GM21528 (cell line): ENCODE results near the gene TMEM132D.

Experiments used
- ATAC-seq: cut with Tn5 transposase; IDR thresholded peaks from one replicate; pipeline ENCODE4 v1.9.1; 2021; ENCODE audit warnings: mild to moderate bottlenecking, moderate library complexity; ENCODE audit not compliant: unreplicated experiment, low FRiP score

The TMEM132D gene

GRCh38 chr12:129379076-129379804 lies 524.6 kb downstream of the TMEM132D start:
- no peak for ATAC-seq

GRCh38 chr12:129378496-129378895 lies 525.3 kb downstream of the TMEM132D start:
- no peak for ATAC-seq

DNA sequence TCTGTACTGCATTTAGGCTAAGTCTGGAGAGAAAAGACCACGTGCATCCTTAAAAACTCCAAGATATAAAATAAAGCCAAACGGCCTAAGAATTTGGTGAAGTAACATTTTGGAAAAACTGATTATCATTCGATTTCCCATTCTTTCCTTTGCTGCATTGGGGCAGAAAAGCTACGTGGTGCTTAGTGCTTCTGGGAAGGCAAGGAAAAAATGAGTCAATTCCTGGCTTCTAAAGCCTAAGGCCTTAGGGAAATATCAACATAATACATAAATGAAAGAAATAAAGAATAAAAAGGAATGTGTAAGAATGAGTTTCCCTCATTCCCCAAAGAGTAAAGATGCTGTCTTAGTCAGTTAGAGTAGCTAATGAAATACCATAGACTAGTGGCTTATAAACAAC lies 530.1 kb downstream of the TMEM132D start:
- no peak for ATAC-seq

- no peak for ATAC-seq
These were observed 530.9 kb downstream of the TMEM132D start for GRCh38 chr12:129372876-129373275.

DNA sequence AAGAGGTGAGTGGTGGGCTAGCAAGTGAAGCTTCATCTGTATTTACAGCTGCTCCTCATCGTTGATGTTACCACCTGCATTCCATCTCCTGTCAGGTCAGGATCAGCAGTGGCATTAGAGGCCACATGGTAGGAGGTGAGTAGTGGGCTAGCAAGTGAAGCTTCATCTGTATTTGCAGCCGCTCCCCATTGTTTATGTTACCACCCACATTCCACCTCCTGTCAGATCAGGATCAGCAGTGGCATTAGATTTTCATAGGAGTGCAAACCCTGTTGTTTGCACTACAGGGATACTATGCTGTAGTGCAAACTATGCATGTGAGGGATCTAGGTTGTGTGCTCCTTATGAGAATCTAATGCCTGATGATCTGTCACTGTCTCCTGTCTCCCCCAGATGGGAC lies 531.5 kb downstream of the TMEM132D start:
- no peak for ATAC-seq

DNA sequence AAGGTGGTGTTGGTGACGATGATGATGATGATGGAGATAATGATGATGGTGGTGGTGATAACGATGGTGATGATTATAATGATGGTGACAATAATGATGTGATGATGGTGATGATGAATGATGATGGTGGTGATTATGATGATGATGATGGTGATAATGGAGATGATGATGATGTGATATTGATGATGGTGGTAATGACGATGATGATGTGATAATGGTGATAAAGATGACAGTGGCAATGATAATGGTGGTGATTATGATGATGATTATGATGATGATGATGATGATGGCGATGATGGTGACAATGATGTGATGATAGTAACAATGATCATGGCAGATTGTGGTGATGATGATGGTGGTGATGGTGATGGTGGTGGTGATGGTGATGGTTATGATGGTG lies 532.6 kb downstream of the TMEM132D start:
- ATAC-seq, result no peak

DNA sequence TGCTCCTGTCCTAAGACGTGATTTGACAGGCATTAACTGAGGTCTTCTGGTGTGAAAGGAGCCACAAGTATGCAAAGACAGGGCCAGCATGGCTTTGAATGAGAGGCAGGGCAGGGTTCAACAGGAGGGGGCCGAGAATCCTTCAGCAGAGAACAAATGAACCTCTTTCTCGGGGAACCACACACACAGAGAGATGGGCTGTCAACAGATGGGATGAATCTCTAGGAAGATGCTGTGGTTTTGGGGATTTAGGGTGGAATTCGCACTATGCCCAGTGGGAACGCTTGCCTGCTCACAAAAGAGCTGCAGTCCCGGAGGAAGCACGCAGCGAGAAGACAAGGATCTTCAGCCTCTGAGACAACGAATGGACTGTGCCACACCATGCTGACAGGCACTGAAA lies 537.2 kb downstream of the TMEM132D start:
- no peak for ATAC-seq

GRCh38 chr12:129363041-129363440 lies 540.8 kb downstream of the TMEM132D start:
- ATAC-seq, result no peak

- no peak for ATAC-seq
These were observed 546.6 kb downstream of the TMEM132D start for GRCh38 chr12:129357233-129357632.

- no peak for ATAC-seq
These were observed 552.3 kb downstream of the TMEM132D start for GRCh38 chr12:129351481-129351880.

DNA sequence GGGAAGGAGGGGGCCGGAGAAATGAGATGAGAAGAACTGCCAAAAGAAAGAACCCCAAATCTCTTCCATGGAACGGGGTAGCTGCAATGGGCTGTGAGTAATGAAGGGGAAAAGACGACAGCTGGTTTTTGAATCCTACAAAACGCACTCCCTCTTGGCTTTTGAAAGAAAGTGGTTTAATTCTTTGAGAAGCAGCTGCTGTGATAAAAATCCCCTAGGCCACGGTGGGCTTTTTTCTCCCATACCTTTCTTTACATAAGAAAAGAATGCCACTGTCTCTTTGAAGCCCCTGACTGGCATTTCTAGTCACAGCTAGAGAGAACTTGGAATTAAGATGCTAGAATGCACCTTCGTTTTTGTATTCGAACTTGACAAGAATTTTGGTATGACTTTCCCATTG lies 564.5 kb downstream of the TMEM132D start:
- no peak for ATAC-seq

GRCh38 chr12:129337413-129337812 lies 566.4 kb downstream of the TMEM132D start:
- no peak for ATAC-seq

DNA sequence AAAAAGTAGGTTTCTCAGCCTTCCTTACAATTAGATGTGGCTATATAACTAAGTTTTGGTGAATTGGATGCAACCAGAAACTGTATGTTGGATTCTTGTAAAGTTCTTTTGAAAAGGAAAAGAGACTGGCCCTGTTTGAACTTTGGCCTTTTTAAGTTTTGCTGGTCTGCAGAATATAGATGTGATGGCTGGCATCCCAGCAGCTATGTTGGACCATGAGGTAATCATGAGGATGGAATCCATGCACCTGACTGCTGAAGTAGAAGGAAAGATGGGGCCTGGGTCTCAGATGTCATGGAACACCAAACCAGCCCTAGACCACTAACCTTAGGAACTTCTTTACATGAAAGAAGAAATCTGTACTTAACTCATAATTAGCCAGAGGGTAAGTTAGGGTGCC lies 568.1 kb downstream of the TMEM132D start:
- ATAC-seq, result no peak

DNA sequence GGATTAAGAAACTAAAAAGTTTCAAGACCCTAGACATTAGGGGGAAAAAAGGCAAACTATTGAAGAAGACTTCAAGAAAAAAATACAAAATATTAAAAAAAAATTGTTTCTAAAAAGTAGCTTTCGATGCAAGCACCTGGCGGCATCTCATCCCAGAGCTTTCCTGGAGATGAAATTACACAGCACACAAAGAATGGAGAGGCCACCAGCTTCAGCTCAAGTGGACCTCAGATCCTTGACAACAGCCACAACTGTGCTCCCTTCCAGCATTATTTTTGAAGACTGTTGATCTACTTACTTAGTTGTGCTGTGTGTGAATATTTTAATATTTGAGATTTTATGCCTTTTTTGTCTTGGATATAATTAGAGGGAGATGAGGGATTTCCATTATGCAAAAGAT lies 571.5 kb downstream of the TMEM132D start:
- no peak for ATAC-seq

DNA sequence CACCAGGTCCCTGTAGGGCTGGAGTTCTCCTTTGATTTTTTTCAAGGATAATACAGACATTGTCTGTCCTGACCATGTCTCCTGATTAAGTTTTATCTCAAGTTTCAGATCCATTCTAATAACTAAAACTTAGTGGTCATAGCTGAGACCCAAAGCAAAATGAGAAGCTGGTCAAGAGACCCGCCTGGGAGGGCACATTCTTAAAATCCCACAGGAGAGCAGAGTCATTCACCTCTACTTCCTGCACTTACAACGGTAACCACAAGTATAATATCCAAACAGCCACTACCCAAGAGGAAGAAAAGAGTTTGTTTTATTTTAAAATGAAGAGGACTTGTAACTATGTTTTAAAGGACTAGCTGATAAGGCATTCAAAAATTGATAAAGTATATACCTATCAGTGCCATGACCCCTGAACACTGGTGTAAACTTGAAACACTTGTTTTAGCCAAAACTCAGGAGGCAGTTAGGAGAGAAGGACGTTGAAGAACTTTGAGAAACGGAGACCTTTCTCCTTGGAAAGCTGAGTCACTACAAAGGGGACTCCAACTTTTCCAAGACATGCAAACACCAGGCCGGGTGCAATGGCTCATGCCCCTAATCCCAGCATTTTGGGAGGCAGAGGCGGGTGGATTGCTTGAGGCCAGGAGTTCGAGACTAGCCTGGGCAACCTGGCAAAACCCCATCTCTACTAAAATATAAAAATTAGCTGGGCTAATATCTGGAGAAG lies 572.3 kb downstream of the TMEM132D start:
- ATAC-seq, result no peak

GRCh38 chr12:129328235-129328634 lies 575.6 kb downstream of the TMEM132D start:
- ATAC-seq, result no peak

GRCh38 chr12:129325566-129325965 lies 578.3 kb downstream of the TMEM132D start:
- ATAC-seq, result no peak

- ATAC-seq, result no peak
These were observed 591.8 kb downstream of the TMEM132D start for GRCh38 chr12:129312048-129312447.

DNA sequence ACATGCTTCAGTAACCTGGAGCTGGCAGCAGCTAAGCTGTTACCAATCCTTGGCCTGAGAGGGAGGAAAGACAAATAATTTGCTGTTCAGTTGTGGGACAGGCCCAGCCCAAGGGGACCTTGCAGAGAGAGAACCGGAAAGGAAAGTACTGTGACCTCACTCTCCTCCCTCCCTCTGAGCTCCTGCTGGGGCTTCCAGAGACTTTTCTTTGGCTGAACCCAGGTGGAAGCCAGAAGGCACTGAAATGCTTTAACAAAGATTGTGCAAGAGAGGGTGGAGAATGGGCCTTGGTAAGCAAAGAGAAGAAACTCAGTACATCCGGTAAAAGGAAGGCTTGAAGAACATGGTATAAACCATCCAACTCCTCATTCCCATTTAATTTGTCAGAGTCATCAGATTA lies 593.5 kb downstream of the TMEM132D start:
- no peak for ATAC-seq

GRCh38 chr12:129305851-129306250 lies 598.0 kb downstream of the TMEM132D start:
- ATAC-seq, result no peak

GRCh38 chr12:129304529-129304928 lies 599.3 kb downstream of the TMEM132D start:
- no peak for ATAC-seq

- ATAC-seq, result no peak
These were observed 603.8 kb downstream of the TMEM132D start for GRCh38 chr12:129300011-129300410.
